Suprapubic skin (tissue), 4 donors: ENCODE measurements around the gene STH. TPM values are rescaled to one million over a fixed set of nuclear protein-coding genes. Genes with fewer than 3 reads are reported as not detected.

Experiments used
- DNase-seq, 2 donors: peaks; one replicate each; pipeline ENCODE4 v3.0.0-alpha.2; 2019; ENCODE audit warnings: low spot score in 2 of 2
- H3K27ac ChIP-seq: fragments of 200-600 bp; sonication (generic); one replicate; pipeline ENCODE4 v1.5.1; 2019
- H3K27me3 ChIP-seq: fragments of 200-600 bp; sonication (generic); one replicate; pipeline ENCODE4 v1.5.1; 2019
- H3K36me3 ChIP-seq: fragments of 200-600 bp; sonication (generic); one replicate; pipeline ENCODE4 v1.5.1; 2019
- H3K4me1 ChIP-seq: fragments of 200-600 bp; sonication (generic); one replicate; pipeline ENCODE4 v1.5.1; 2019
- H3K4me3 ChIP-seq: fragments of 200-600 bp; sonication (generic); one replicate; pipeline ENCODE4 v1.5.1; 2019; ENCODE audit warnings: mild to moderate bottlenecking
- H3K9me3 ChIP-seq: fragments of 200-600 bp; sonication (generic); one replicate; pipeline ENCODE4 v1.5.1; 2019
- CTCF ChIP-seq, 2 donors: fragments of 200-600 bp in 1 of 2; fragments of 450-650 bp in 1 of 2; sonication (generic) in 1 of 2; IDR thresholded peaks; one replicate each; pipeline ENCODE4 v1.5.1; 2016 to 2019; ENCODE audit warnings: antibody characterized with exemption in 2 of 2, mild to moderate bottlenecking in 1 of 2, moderate library complexity in 1 of 2
- EP300 ChIP-seq: sonication (generic); formaldehyde crosslinking; IDR thresholded peaks from one replicate; pipeline ENCODE4 v1.6.1; 2017; ENCODE audit warnings: antibody characterized with exemption
- POLR2A ChIP-seq, 2 donors: fragments of 450-650 bp; IDR thresholded peaks; one replicate each; pipeline ENCODE4 v1.6.1; 2017; ENCODE audit warnings: antibody characterized with exemption in 2 of 2, mild to moderate bottlenecking in 2 of 2, moderate library complexity in 2 of 2
- POLR2AphosphoS5 ChIP-seq, 3 donors: sonication (generic); formaldehyde crosslinking; IDR thresholded peaks; one replicate each; pipeline ENCODE4 v1.6.1; 2017; ENCODE audit warnings: antibody characterized with exemption in 3 of 3
- WGBS: methylation state at CpG from one replicate; pipeline ENCODE4 v1.1.5; 2018; 5-methylcytosine and 5-hydroxymethylcytosine counted together
- total RNA-seq, 4 donors: library from RNA; depleted of rRNA; stranded (reverse); fragments of >200 nt; gene quantifications; one replicate each; pipeline ENCODE4 v1.1.0, GENCODE V29; 2016

STH gene
- total RNA-seq, 4 donors from 2014 or later, result not detected

GRCh38 chr17:45958307-45958706 is 40.7 kb upstream of the STH start:
- 76% methylated on average over 9 of the region's 9 CpGs for WGBS

GRCh38 chr17:45958994-45959665 is 39.9 kb upstream of the STH start:
- WGBS, result 81% methylated on average over 9 of the region's 9 CpGs
- Histone ChIP-seq H3K27me3 (no peaks in the 10 kb centered on the region), H3K4me3 (no peak overlapping the region), H3K27ac (no peak overlapping the region), H3K4me1 (no peaks in the 10 kb centered on the region), H3K36me3 (no peaks in the 10 kb centered on the region), H3K9me3 (no peaks in the 10 kb centered on the region)
- DNase-seq, result no peak
- TF ChIP-seq POLR2AphosphoS5 (IDR thresholded peaks at IDR 0.05) (no peak), EP300 (no peak), POLR2A (IDR thresholded peaks at IDR 0.05) (no peak), CTCF (IDR thresholded peaks at IDR 0.05) (no peak)

More at GRCh38 chr17:45958307-45958706, 40.7 kb upstream of the STH start:
- TF ChIP-seq POLR2AphosphoS5 (IDR thresholded peaks at IDR 0.05), result no peak
- no peak for TF ChIP-seq EP300
- TF ChIP-seq CTCF (IDR thresholded peaks at IDR 0.05), result no peak
- no peak for TF ChIP-seq POLR2A (IDR thresholded peaks at IDR 0.05)
- Histone ChIP-seq H3K36me3 (no peaks in the 10 kb centered on the region), H3K27me3 (no peaks in the 10 kb centered on the region), H3K9me3 (no peaks in the 10 kb centered on the region), H3K27ac (no peak overlapping the region), H3K4me1 (no peaks in the 10 kb centered on the region), H3K4me3 (no peak overlapping the region)
- DNase-seq, result no peak

- Histone ChIP-seq H3K9me3 (no peaks in the 10 kb centered on the region), H3K27me3 (no peaks in the 10 kb centered on the region), H3K36me3 (no peaks in the 10 kb centered on the region), H3K4me1 (no peaks in the 10 kb centered on the region), H3K4me3 (no peak overlapping the region), H3K27ac (no peak overlapping the region)
- DNase-seq, result no peak
- TF ChIP-seq POLR2AphosphoS5 (IDR thresholded peaks at IDR 0.05) (no peak), CTCF (IDR thresholded peaks at IDR 0.05) (no peak), POLR2A (IDR thresholded peaks at IDR 0.05) (no peak), EP300 (no peak)
- 78% methylated on average over 4 of the region's 4 CpGs for WGBS
These were observed 38.7 kb upstream of the STH start for GRCh38 chr17:45960311-45960710.

- no peaks in the 10 kb centered on the region for H3K27me3 ChIP-seq
- no peak overlapping the region for H3K27ac ChIP-seq
- DNase-seq, result no peak
- no peaks in the 10 kb centered on the region for H3K4me1 ChIP-seq
- H3K36me3 ChIP-seq, result no peaks in the 10 kb centered on the region
- H3K4me3 ChIP-seq, result no peak overlapping the region
- H3K9me3 ChIP-seq, result no peaks in the 10 kb centered on the region
- TF ChIP-seq POLR2AphosphoS5 (IDR thresholded peaks at IDR 0.05) (no peak), EP300 (no peak), POLR2A (IDR thresholded peaks at IDR 0.05) (no peak), CTCF (IDR thresholded peaks at IDR 0.05) (no peak)
- WGBS, result 78% methylated on average over 6 of the region's 6 CpGs
These were observed 37.8 kb upstream of the STH start for GRCh38 chr17:45961206-45961605.

- peaks cover 10% of the 10 kb centered on the region for H3K4me1 ChIP-seq
- no peak overlapping the region for H3K27ac ChIP-seq
- 96% methylated on average over 12 of the region's 12 CpGs for WGBS
- no peak overlapping the region for H3K4me3 ChIP-seq
- no peaks in the 10 kb centered on the region for H3K27me3 ChIP-seq
- H3K36me3 ChIP-seq, result no peaks in the 10 kb centered on the region
- no peak for DNase-seq
- TF ChIP-seq CTCF (IDR thresholded peaks at IDR 0.05), result no peak
- no peak for TF ChIP-seq POLR2A (IDR thresholded peaks at IDR 0.05)
- TF ChIP-seq POLR2AphosphoS5 (IDR thresholded peaks at IDR 0.05), result no peak
- no peak for TF ChIP-seq EP300
- H3K9me3 ChIP-seq, result no peaks in the 10 kb centered on the region
These were observed 36.7 kb upstream of the STH start for GRCh38 chr17:45962221-45962972.
